Caco-2 (cell line): ENCODE results near the gene DCDC1. TPM values are rescaled to one million over a fixed set of nuclear protein-coding genes. Genes with fewer than 3 reads are reported as not detected.
"Not testable (repeated sequence)": the region's sequence is repeated elsewhere in the genome, so short reads cannot be mapped to it uniquely, and the experiment has no call there.

Experiments
- BruUV-seq: library from RNA; stranded (reverse); fragments of 400-500 nt; replicated peaks from 2 replicates; lab custom pipeline; 2021; lab: Mats Ljungman, UMichigan
- CTCF ChIA-PET: fragments of 300-600 bp; sonication (Branson Sonifier 250); formaldehyde crosslinking; loops from one replicate; lab custom pipeline; 2022; ENCODE audit warnings: antibody characterized with exemption; lab: Charles Lee
- POLR2A ChIA-PET: fragments of 300-600 bp; sonication (Branson Sonifier 250); formaldehyde crosslinking; loops from one replicate; lab custom pipeline; 2022; ENCODE audit warnings: antibody characterized with exemption; lab: Charles Lee
- DNase-seq, 2 experiments: peaks; one replicate each; pipeline versions ENCODE4 v3.0.0 to v3.0.0-alpha.2; 2020 to 2022
- H3K27me3 ChIP-seq: replicated peaks from 2 replicates; pipeline ENCODE4 v1.6.0; 2011; ENCODE audit warnings: low read length; ENCODE audit not compliant: control insufficient read depth, insufficient read depth
- H3K36me3 ChIP-seq: 2 replicates; pipeline ENCODE4 v1.5.1; 2011; ENCODE audit warnings: low read length; ENCODE audit not compliant: control insufficient read depth, insufficient read depth
- H3K4me1 ChIP-seq: fragments of 250-450 bp; sonication (Bioruptor Pico); 2 replicates; pipeline ENCODE4 v1.5.1; 2020; ENCODE audit warnings: mild to moderate bottlenecking
- H3K4me3 ChIP-seq: 2 replicates; pipeline ENCODE4 v1.5.1; 2011; ENCODE audit warnings: low read depth, mild to moderate bottlenecking, control low read depth, low read length
- H3K9me3 ChIP-seq: fragments of 250-450 bp; sonication (Bioruptor Pico); 2 replicates; pipeline ENCODE4 v1.5.1; 2020; ENCODE audit warnings: mild to moderate bottlenecking, moderate library complexity
- H3K27ac Mint-ChIP-seq: one replicate; pipeline ENCODE4 v1.8.0; 2022; ENCODE audit warnings: mixed read lengths; ENCODE audit not compliant: unreplicated experiment
- H3K27me3 Mint-ChIP-seq: one replicate; pipeline ENCODE4 v1.8.0; 2022; ENCODE audit warnings: mixed read lengths; ENCODE audit not compliant: insufficient read depth, unreplicated experiment
- H3K36me3 Mint-ChIP-seq: one replicate; pipeline ENCODE4 v1.8.0; 2022; ENCODE audit warnings: mild to moderate bottlenecking, mixed read lengths; ENCODE audit not compliant: insufficient read depth, unreplicated experiment
- H3K4me1 Mint-ChIP-seq: one replicate; pipeline ENCODE4 v1.8.0; 2022; ENCODE audit warnings: low read depth, mixed read lengths; ENCODE audit not compliant: unreplicated experiment
- H3K4me3 Mint-ChIP-seq: one replicate; pipeline ENCODE4 v1.8.0; 2022; ENCODE audit warnings: mild to moderate bottlenecking, moderate library complexity, mixed read lengths; ENCODE audit not compliant: unreplicated experiment
- H3K9me3 Mint-ChIP-seq: one replicate; pipeline ENCODE4 v1.8.0; 2022; ENCODE audit warnings: mixed read lengths; ENCODE audit not compliant: unreplicated experiment
- intact Hi-C: fragments of 100-400 bp; cut with micrococcal nuclease; formaldehyde crosslinking; loops from one replicate; pipeline ENCODE4 v1.10.0; 2022; ENCODE audit not compliant: unreplicated experiment
- total RNA-seq: library from RNA; stranded (reverse); gene quantifications from 2 replicates; pipeline ENCODE4 v1.2.3, GENCODE V29; 2022
- TF ChIP-seq, protein P1 (sequence below), 2 experiments: fragments of 200-600 bp in 1 of 2; IDR thresholded peaks; 1 replicate in 1 of 2; 2 replicates in 1 of 2; pipeline versions ENCODE4 v1.5.1 to v1.8.0; 2011 to 2022; ENCODE audit warnings: antibody characterized with exemption in 1 of 2, control low read depth in 1 of 2, inconsistent platforms in 1 of 2, low read depth in 1 of 2, low read length in 1 of 2, mild to moderate bottlenecking in 1 of 2, moderate library complexity in 1 of 2; ENCODE audit not compliant: insufficient read depth in 1 of 2, severe bottlenecking in 1 of 2, unreplicated experiment in 1 of 2

Gene DCDC1
- total RNA-seq, 1 experiment from 2014 or later: not detected

DNA sequence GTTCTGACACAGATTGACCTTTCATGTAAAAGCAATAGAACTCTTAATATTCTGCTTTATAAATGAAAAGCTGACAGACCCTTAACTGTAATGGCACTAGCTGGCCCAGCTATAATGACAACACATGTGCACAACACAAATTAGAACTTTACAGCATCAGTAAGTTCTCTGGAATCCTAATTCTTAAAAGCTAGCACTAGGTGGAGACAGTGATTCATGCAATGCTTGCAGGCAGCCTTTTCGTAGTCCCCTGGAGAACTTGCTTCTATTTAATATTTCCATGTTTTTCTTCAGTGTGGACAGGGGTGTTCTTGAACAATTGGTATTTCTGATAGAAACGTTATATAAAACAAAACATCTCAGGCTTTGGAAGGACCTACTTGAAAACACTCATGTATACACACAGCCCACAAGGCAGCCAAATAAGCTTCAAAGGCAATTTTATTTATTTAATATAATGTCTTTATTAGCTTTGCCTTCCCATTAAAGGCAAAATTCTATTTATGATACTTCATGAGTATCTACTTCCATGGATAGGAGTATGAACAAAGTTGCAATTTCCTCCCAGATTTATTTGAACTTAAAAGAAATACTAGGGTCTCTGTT is 409.0 kb downstream of the DCDC1 start:
- Histone ChIP-seq H3K27me3 (no peaks in the 10 kb centered on the region), H3K4me1 (no peaks in the 10 kb centered on the region), H3K4me3 (no peak overlapping the region), H3K9me3 (no peaks in the 10 kb centered on the region), H3K36me3 (no peaks in the 10 kb centered on the region)
- Mint-ChIP-seq H3K27ac (no peak overlapping the region), H3K36me3 (no peaks in the 10 kb centered on the region), H3K27me3 (peaks cover 7% of the 10 kb centered on the region), H3K4me3 (no peak overlapping the region), H3K9me3 (no peaks in the 10 kb centered on the region), H3K4me1 (no peaks in the 10 kb centered on the region)
- TF ChIP-seq, protein P1, sequence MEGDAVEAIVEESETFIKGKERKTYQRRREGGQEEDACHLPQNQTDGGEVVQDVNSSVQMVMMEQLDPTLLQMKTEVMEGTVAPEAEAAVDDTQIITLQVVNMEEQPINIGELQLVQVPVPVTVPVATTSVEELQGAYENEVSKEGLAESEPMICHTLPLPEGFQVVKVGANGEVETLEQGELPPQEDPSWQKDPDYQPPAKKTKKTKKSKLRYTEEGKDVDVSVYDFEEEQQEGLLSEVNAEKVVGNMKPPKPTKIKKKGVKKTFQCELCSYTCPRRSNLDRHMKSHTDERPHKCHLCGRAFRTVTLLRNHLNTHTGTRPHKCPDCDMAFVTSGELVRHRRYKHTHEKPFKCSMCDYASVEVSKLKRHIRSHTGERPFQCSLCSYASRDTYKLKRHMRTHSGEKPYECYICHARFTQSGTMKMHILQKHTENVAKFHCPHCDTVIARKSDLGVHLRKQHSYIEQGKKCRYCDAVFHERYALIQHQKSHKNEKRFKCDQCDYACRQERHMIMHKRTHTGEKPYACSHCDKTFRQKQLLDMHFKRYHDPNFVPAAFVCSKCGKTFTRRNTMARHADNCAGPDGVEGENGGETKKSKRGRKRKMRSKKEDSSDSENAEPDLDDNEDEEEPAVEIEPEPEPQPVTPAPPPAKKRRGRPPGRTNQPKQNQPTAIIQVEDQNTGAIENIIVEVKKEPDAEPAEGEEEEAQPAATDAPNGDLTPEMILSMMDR (IDR thresholded peaks at IDR 0.05; ENCODE audit: insufficient read depth in 1 of 2, low read depth in 1 of 2, low read length in 1 of 2, severe bottlenecking in 1 of 2, unreplicated experiment in 1 of 2): peak; percentile 62 to 78
- no TSS peak for BruUV-seq
- CTCF ChIA-PET: interaction anchor here (0.9 to 2.4 kb wide), 2 partner anchors 85 to 146 kb away, joined by 4 to 37 read pairs; no protein-coding TSS in a partner anchor
- peak in 1 of 2 experiments; percentile 43 for DNase-seq
- intact Hi-C loops: loop anchor here (1.0 kb wide), 3 partner anchors 85 to 276 kb away; no protein-coding TSS in a partner anchor
- POLR2A ChIA-PET: no interaction called here

GRCh38 chr11:30956751-30957150 is 412.8 kb downstream of the DCDC1 start:
- H3K27me3 Mint-ChIP-seq: peaks cover 12% of the 10 kb centered on the region
- H3K9me3 Mint-ChIP-seq: no peaks in the 10 kb centered on the region
- H3K36me3 ChIP-seq: no peaks in the 10 kb centered on the region
- H3K4me3 ChIP-seq: no peak overlapping the region
- H3K27ac Mint-ChIP-seq: no peak overlapping the region
- DNase-seq: no peak
- no peaks in the 10 kb centered on the region for H3K4me1 ChIP-seq
- TF ChIP-seq, protein P1 (IDR thresholded peaks at IDR 0.05; ENCODE audit: insufficient read depth in 1 of 2, low read depth in 1 of 2, low read length in 1 of 2, severe bottlenecking in 1 of 2, unreplicated experiment in 1 of 2): no peak
- ChIA-PET POLR2A (no interaction called here), CTCF (no interaction called here)
- H3K9me3 ChIP-seq: no peaks in the 10 kb centered on the region
- no peaks in the 10 kb centered on the region for H3K36me3 Mint-ChIP-seq
- no TSS peak for BruUV-seq
- intact Hi-C loops: no loop called here
- no peak overlapping the region for H3K4me3 Mint-ChIP-seq
- no peaks in the 10 kb centered on the region for H3K27me3 ChIP-seq
- no peaks in the 10 kb centered on the region for H3K4me1 Mint-ChIP-seq

DNA sequence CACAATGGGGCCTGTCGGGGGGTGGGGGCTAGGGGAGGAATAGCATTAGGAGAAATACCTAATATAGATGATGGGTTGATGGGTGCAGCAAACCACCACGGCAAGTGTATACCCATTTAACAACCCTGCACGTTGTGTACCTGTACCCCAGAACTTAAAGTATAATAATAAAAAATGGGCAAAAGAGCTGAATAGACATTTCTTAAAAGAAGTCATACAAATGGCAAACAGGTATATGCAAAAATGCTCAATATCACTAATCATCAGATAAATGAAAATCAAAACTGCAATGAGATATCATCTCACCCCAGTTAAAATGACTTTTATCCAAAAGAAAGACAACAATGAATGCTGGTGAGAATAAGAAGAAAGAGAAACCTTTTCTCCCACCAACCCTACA is 419.7 kb downstream of the DCDC1 start:
- POLR2A ChIA-PET: no interaction called here
- Mint-ChIP-seq H3K4me3 (no peak overlapping the region), H3K27ac (no peak overlapping the region), H3K27me3 (peaks cover 5% of the 10 kb centered on the region), H3K9me3 (peaks cover 11% of the 10 kb centered on the region), H3K4me1 (no peaks in the 10 kb centered on the region), H3K36me3 (no peaks in the 10 kb centered on the region)
- Histone ChIP-seq H3K36me3 (no peaks in the 10 kb centered on the region), H3K4me1 (no peaks in the 10 kb centered on the region), H3K4me3 (no peak overlapping the region), H3K27me3 (no peaks in the 10 kb centered on the region), H3K9me3 (no peaks in the 10 kb centered on the region)
- no peak for DNase-seq
- intact Hi-C loops: no loop called here
- no TSS peak for BruUV-seq
- CTCF ChIA-PET: no interaction called here
- TF ChIP-seq, protein P1 (IDR thresholded peaks at IDR 0.05; ENCODE audit: insufficient read depth in 1 of 2, low read depth in 1 of 2, low read length in 1 of 2, severe bottlenecking in 1 of 2, unreplicated experiment in 1 of 2): no peak

DNA sequence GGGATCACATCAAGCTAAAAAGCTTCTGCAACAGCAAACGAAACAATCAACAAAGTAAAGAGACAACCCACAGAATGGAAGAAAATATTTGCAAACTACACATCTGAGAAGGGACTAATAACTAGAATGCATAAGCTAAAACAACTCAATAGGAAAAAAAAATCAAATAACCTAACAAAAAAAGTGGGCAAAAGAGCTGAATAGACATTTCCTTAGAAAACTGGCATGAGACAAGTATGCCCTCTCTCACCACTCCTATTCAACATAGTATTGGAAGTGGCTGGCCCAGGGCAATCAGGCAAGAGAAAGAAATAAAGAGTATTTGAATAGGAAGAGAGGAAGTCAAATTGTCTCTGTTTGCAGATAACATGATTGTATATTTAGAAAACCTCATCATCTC is 421.8 kb downstream of the DCDC1 start:
- intact Hi-C loops, H3K36me3 Mint-ChIP-seq, H3K36me3 ChIP-seq, H3K27me3 Mint-ChIP-seq, H3K27me3 ChIP-seq, H3K4me3 ChIP-seq, H3K9me3 ChIP-seq, H3K4me3 Mint-ChIP-seq, H3K27ac Mint-ChIP-seq, BruUV-seq, H3K4me1 Mint-ChIP-seq, POLR2A ChIA-PET, H3K4me1 ChIP-seq, CTCF ChIA-PET, DNase-seq: not testable (repeated sequence)
- peaks cover 11% of the 10 kb centered on the region for H3K9me3 Mint-ChIP-seq
